Mucosa of descending colon (tissue), 3 donors: ENCODE data around the gene DGKE. TPM values are rescaled to one million over a fixed set of nuclear protein-coding genes. Genes with fewer than 3 reads are reported as not detected.

ENCODE experiments used
- ATAC-seq: fragments of 200-7000 bp; cut with Tn5 transposase; one replicate; pipeline ENCODE4 v1.9.1; 2020; ENCODE audit warnings: mild to moderate bottlenecking, moderate library complexity
- DNase-seq, 3 donors: peaks; one replicate each; pipeline ENCODE4 v3.0.0-alpha.2; 2020
- H3K36me3 ChIP-seq: fragments of 200-600 bp; one replicate; pipeline ENCODE4 v1.8.0; 2021; ENCODE audit warnings: low read depth, mild to moderate bottlenecking
- H3K4me1 ChIP-seq: fragments of 200-600 bp; one replicate; pipeline ENCODE4 v1.8.0; 2021; ENCODE audit warnings: low read depth, mild to moderate bottlenecking
- H3K4me3 ChIP-seq: fragments of 200-600 bp; one replicate; pipeline ENCODE4 v1.8.0; 2021; ENCODE audit warnings: mild to moderate bottlenecking
- H3K9me3 ChIP-seq: fragments of 200-600 bp; one replicate; pipeline ENCODE4 v1.8.0; 2021; ENCODE audit warnings: mild to moderate bottlenecking
- CTCF ChIP-seq: fragments of 200-600 bp; IDR thresholded peaks from one replicate; pipeline ENCODE4 v1.8.0; 2022; ENCODE audit warnings: antibody characterized with exemption, mild to moderate bottlenecking
- intact Hi-C, 2 donors: fragments of 100-400 bp; cut with DNase I in 1 of 2; cut with micrococcal nuclease in 1 of 2; formaldehyde crosslinking; loops; one replicate each; pipeline versions ENCODE4 v1.11.0 to v1.11.1; 2022; cut with DNase I, micrococcal nuclease
- total RNA-seq, 3 donors: library from RNA; stranded (reverse); fragmentation: NEBNext Ultra II Directional in 2 of 3; extraction: Animal tissue kit (Norgen Biotek cat#: 25700) in 2 of 3; gene quantifications; one replicate each; pipeline versions ENCODE4 v1.2.1 to v1.2.4, GENCODE V29; 2021 to 2023
- donor health status: DM: no; HTN: no; CAD: no; lungs with moderate emphysema.
- donor health status: DM: no; HTN: no; CAD: no.
- donor health status: DM: no; HTN: yes; CAD: no.

Gene DGKE
- total RNA-seq, 3 donors from 2014 or later, result 5.8 to 22.2 (median 9.8) TPM

GRCh38 chr17:56891751-56892150 lies 57.8 kb downstream of the DGKE start:
- ATAC-seq (no peak), DNase-seq (peak in 1 of 3 donors; percentile 57)
- Histone ChIP-seq H3K36me3 (no peaks in the 10 kb centered on the region), H3K4me1 (peaks cover 6% of the 10 kb centered on the region), H3K4me3 (no peak overlapping the region), H3K9me3 (peaks cover 8% of the 10 kb centered on the region)
- intact Hi-C loops, result no loop called here
- no peak for TF ChIP-seq CTCF

DNA sequence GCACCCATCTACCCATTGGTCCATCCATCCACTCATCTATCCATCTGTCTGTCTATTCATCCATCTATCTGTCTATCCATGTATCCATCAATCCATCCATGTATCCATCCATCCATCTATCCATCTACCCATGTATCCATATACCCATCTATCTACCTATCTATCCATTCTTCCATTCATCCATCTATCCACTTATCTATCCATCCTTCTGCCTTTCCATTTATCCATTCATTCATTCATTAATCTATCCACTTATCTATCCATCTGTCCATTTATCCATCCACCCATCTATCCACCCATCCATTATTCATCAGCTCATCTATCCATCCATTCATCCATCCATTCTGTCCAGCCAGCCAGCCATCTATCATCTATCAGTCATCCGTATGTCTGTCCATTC lies 58.4 kb downstream of the DGKE start:
- ATAC-seq (no peak), DNase-seq (no peak)
- Histone ChIP-seq H3K9me3 (peaks cover 8% of the 10 kb centered on the region), H3K4me3 (no peak overlapping the region), H3K4me1 (peaks cover 3% of the 10 kb centered on the region), H3K36me3 (no peaks in the 10 kb centered on the region)
- intact Hi-C loops, result no loop called here
- no peak for TF ChIP-seq CTCF

GRCh38 chr17:56893503-56893902 lies 59.6 kb downstream of the DGKE start:
- Histone ChIP-seq H3K36me3 (no peaks in the 10 kb centered on the region), H3K4me1 (peaks cover 3% of the 10 kb centered on the region), H3K9me3 (no peaks in the 10 kb centered on the region), H3K4me3 (no peak overlapping the region)
- ATAC-seq (no peak), DNase-seq (no peak)
- no peak for TF ChIP-seq CTCF
- intact Hi-C loops, result no loop called here

- no peak for TF ChIP-seq CTCF
- ATAC-seq, result no peak
- no peak for DNase-seq
- Histone ChIP-seq H3K36me3 (no peaks in the 10 kb centered on the region), H3K4me1 (peaks cover 3% of the 10 kb centered on the region), H3K9me3 (no peaks in the 10 kb centered on the region), H3K4me3 (no peak overlapping the region)
- intact Hi-C loops, result no loop called here
Observed at GRCh38 chr17:56894859-56895455, 61.0 kb downstream of the DGKE start.

DNA sequence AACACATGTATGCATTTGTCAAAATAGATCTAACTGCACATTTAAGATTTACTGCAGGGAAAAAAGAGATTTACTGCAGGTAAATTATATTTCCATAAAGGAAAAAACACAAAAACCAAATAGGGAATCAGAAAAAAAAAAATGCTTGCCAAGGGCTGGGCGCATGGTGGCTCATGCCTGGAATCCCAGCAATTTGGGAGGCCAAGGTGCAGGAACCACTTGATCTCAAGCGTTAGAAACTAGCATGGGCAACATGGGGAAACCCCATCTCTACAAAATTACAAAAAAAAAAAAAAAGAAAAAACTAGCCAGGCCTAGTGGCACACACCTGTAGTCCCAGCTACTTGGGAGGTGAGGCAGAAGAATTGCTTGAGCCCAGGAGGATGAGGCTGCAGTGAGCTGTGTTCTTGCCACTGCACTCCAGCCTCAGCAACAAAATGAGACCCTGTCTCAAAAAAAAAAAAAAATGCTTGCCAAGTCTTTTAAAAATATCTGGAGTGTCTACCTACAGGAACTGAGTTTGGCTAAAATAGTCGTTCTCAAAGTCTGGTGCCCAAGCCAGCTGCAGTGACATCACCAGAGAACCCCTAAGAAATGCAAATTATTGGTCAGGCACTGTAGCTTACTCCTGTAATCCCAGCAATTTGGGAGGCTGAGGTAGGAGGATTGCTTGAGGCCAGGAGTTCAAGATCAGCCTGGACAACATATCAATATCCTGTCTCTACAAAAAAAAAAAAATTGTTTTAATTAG lies 62.4 kb downstream of the DGKE start:
- peaks cover 3% of the 10 kb centered on the region for H3K4me1 ChIP-seq
- no peak for TF ChIP-seq CTCF
- no peaks in the 10 kb centered on the region for H3K9me3 ChIP-seq
- intact Hi-C loops, result no loop called here
- H3K4me3 ChIP-seq, result no peak overlapping the region
- no peak for DNase-seq
- no peaks in the 10 kb centered on the region for H3K36me3 ChIP-seq
- no peak for ATAC-seq
